HG02970 (cell line): Measurements from ENCODE around the gene TASP1.

Source experiments
- ATAC-seq: cut with Tn5 transposase; IDR thresholded peaks from one replicate; pipeline ENCODE4 v1.9.1; 2021; ENCODE audit warnings: mild to moderate bottlenecking, moderate library complexity, moderate number of reproducible peaks; ENCODE audit not compliant: unreplicated experiment, low FRiP score

The TASP1 gene

DNA sequence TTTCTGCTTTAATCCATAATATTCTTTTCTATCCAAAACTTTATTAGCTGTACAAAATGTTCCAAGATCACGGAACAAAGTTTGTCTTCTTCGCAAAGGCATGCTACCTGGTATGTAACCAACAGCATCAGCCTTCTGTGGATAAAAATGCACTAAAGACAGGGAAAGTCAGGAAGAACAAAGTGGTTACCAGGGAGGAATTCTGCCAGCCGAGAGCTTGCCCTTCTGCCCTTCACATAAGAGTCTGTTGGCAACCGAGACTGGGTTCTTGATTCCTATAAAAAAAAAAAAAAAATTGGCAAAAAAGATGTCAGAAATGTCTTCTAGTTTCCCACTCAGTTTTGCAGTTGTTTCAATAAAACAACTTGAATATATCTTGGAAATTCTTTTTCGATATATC, 58.0 kb downstream of the TASP1 start:
- ATAC-seq: no peak

- no peak for ATAC-seq
Measured at GRCh38 chr20:13574071-13574470, 64.7 kb downstream of the TASP1 start.

GRCh38 chr20:13571662-13572061, 67.1 kb downstream of the TASP1 start:
- no peak for ATAC-seq

- ATAC-seq: no peak
Measured at GRCh38 chr20:13567663-13568062, 71.1 kb downstream of the TASP1 start.

- no peak for ATAC-seq
Measured at GRCh38 chr20:13563854-13564253, 74.9 kb downstream of the TASP1 start.

GRCh38 chr20:13554706-13555105, 84.0 kb downstream of the TASP1 start:
- no peak for ATAC-seq

DNA sequence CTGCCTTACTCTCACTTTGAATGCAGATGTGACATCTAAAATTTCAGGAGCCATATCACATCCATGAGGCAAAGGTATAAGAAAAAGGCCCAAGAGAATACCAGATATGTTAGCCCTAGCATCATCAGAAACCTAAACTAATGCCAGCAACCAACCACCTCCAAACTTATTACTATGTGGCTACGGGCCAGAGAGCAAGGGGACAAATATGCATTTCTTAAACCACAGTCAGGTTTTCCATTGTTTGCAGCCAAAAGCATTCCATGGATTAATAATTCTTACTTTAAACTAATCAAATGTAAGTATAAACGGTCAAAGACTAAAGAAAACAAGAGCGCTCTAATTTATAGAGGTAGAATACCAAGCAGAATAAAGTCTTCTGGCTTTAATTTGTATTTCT, 84.7 kb downstream of the TASP1 start:
- ATAC-seq: no peak

DNA sequence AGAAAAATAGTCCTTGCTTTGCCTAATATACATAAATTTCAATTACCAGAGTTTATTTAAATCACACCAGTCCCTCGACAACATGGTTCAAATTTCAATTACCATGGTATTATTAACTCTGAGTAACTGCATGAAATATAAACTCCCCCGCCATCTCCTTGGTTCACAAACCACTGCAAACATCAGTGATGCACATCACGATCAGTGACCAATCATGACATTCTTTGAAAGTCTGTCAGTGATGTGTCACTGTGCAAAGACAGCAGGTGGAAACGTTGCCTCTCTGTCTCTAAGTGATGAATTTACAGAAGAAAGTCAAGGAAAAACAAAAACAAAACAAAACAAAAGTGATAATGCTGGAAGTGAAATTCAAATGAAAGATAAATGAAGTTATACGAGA, 86.7 kb downstream of the TASP1 start:
- no peak for ATAC-seq

GRCh38 chr20:13549451-13549850, 89.3 kb downstream of the TASP1 start:
- no peak for ATAC-seq

DNA sequence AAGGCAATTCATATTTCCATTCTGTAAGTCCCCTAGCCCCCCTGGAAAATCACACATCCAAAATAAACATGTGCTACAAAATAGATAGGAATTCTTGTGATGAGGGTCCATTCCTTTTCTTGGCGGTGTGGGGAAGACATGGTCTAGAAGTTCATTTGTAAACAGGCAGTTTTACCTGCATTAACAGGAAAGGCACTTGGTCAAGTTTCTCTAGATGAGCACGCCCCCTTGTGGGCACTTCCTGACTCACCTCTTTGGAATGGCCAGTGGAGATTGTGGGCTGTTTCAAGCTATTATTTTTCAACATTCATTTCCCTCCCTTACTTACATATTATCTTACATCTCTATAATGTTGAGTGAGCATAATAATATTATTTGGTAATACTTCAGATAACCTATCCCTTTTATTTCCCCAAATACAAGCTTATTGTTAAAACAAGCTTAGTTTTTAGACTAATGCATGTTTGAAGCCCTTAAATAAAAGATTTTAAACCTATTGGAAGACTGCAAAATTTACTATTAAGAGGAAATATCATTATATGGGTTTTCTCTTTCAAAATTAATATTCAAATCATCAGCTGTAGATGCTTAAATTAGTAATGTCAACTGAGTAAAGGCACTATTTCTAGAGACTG, 92.1 kb downstream of the TASP1 start:
- no peak for ATAC-seq

- no peak for ATAC-seq
Measured at GRCh38 chr20:13545790-13546189, 92.9 kb downstream of the TASP1 start.

DNA sequence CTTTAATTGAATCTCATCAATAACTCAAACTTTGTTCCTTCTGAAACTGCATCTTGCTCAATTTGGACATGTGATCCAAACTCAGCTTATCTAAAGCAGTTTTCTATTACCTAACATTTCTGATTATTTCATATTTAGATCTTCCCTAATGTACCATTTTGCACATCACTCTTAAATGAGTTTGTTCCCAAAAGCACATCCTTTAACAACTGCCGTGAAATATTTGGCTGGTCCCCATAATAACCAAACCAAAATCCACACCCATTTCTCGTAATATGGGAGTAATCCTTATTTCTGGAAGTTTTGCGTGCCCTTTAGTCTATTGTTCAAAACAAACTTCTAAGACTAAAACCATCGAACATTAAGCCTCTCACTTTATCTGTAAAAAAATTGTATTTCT, 94.9 kb downstream of the TASP1 start:
- ATAC-seq: no peak

DNA sequence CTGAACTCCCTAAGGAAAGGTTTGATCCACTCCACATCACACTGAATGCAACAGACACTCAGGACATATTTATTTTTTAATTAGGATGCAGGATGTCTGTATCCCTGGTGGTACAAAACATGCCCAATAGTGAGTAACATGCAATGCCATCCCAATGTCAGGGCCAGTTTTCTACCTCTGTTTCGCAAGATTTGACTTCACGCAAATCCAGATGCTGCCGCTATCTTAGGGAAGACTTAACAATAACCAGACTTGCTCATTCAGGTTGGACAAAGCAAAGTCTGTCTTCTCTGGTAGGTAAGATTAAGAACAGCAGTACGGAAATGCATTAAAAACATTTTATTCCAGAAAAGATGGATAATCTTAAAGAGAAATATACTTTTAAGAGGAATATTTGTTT, 103.1 kb downstream of the TASP1 start:
- ATAC-seq: no peak

DNA sequence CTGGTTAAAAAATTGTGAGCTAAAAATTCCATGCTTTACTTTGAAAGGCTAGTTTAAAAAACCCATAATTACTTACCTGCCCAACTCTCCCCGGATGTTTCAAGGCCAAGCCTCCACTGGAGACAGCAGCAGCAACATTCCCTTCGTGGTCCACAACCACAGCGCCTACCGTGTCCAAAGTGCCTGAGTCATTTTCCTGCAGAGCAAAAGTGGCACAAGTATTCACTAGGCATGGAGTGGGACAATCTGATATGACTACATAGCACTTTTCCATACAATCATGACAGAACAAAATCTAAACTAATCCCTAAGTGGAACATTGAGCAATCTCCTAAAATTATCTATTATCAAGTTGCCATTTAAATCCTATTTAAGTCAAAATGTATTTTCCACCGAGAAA, 104.8 kb downstream of the TASP1 start:
- no peak for ATAC-seq

DNA sequence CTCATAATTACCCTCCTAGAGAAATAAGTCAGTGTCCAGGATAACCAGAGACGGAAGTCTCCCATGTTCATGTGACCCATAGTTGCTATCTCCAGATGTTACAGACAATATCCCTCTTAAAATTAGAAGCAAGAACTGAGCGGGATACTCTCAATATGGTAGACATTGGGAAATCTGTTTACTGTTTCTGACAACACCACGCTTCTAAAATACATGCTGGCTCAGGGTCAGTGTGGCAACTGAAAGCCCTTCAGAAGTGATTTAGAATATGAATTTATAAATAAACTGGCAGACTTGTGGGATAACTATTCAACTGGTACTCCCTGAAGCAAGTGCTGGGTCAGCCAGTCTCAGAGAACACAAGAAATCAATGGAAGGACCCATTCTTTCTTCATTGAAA, 108.6 kb downstream of the TASP1 start:
- ATAC-seq: no peak

DNA sequence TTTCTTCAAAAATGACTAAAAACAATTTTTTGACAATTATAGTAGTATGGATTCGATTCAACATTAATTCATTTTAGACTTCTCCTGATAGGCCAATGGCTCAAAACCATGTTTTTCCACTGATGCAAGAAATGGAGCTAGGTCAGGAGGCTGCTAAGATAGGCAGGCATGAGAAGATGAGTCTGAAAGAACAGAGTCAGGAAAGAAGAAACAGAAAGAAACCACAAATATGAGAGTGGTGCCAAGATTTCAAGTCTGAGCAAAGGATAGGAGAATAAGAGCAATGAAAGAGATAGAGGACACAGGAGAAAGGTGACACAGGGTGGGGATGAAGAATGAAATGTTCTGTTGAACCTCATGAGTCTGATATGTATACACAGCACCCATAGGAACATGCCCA, 112.2 kb downstream of the TASP1 start:
- ATAC-seq: no peak

DNA sequence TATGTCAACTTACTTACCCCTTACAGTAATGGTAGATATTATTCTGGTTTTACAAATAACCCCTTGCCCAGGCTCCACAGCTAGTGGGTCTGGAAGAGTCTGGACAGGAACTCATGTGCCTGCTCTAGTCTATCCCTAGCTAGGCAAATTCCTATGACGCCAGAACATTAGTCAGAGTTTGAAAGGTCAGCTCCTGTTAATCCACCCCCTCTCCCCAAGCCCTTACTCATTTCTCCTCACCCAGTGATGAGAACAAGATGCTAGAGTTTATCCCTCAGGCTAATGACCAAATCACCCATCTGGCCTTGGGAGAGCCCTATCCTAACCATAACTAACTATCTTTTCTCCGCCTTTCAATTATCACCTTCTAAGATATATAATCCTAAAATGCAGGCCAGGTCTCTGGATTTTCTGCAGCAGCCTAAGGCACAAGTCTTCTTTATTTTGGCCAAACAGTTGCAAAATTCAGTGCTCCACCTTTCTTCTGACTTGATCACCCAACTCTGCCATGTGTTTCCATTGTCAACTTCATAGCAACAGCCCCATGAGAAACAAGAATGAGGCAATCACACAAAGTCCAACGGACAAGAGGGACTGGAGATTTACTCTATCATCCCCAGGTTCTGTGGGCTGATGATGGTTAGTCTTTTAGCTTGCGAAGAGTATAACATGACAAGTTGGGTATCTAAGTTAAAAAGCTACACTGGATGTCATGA, 113.3 kb downstream of the TASP1 start:
- ATAC-seq: no peak

GRCh38 chr20:13524339-13524738, 114.4 kb downstream of the TASP1 start:
- no peak for ATAC-seq

DNA sequence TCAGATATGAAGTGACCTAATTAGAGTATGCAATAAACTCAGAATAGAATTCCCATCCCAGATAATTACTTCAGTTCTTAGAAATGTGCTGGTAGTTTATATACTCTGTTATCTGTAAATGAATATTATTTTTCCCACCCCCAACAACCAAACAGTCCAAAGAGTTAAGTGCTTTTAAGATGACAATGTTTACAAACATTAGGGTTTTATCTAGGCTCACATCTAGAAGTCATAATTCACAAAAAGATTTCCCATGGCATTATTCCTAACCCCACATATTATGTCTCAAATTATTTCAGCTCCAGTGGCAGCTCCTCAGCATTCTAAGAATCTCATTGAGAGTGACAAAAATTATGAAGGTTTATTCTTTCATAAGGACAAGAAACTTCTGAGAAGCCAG, 120.9 kb downstream of the TASP1 start:
- ATAC-seq: no peak

DNA sequence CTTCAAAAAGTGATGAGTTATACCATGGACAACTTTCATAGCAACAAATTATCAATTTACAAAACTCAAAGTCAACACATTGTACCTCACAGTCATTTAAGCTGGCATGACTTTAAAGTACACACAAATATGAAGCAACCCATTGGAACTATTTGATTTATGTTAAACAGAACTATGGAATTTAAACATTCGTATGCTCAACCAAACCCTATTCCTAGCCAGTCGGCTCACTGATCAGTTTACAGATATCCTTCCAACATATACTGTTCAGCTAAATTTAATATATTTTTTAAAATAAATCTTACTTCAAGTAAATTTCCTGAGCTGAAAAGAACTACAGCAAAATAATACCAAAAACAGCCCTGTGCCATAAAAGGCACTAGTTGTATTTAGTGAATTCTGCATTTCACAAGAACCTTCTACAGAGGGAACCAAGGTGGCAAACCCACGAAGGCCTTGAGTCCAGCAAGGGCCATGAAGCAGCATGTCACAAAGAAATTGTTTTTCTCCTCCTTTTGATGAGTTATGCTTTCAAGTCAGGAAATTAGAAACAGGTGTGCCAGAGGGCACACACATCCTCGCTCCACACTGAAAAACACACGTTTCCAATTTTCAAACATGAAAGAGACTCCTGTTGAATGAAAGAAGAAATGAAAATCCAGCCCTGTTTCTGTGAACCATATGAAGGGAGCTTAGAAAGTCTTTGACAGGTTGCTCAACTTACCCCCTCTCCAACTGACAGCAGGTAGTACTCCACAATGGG, 122.8 kb downstream of the TASP1 start:
- no peak for ATAC-seq

DNA sequence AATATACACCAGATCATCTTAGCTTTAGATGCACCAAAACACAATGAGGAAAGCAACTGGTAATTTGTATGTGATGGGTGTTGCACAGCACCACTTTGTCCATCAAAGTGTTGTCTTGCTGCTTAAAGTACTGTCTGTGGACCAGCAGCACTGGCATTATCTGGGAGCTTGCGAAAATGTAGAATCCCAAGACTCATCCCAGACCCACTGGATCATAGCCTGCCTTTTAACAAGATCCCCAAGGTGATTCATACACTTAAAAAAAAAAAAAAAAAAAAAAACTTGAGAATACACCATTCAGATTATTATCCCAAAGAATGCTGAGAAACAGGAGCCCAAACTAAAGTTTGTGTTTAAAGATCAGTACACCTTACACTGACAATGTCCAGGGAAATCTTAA, 123.4 kb downstream of the TASP1 start:
- no peak for ATAC-seq
